ENCODE measurements around the gene GRPEL1.

GRCh38 chr4:7024336-7024890, 43.5 kb downstream of the GRPEL1 start:
- TF ChIP-seq REST (IDR thresholded peaks at IDR 0.05; ENCODE audit: insufficient read depth in 1 of 2, low read depth in 2 of 2, low read length in 2 of 2) (no peak), POLR2AphosphoS5 (IDR thresholded peaks at IDR 0.05; ENCODE audit: low read depth, low read length) (no peak)
